Hematopoietic multipotent progenitor cell treated with erythropoietin and hydrocortisone succinate and interleukin-3 and kit ligand, for 6 days (in vitro differentiated cells): Measurements from ENCODE around the gene TNFSF13.

ENCODE experiments used
- DNase-seq: peaks from one replicate; pipeline ENCODE4 v3.0.0-alpha.2; 2015

The TNFSF13 gene

GRCh38 chr17:7558544-7559319 is at the start of gene TNFSF13:
Gene TNFSF13, plus strand, starts transcription at chr17:7558750. Its CDS starts 290 bp downstream, at chr17:7559040.
- peak; percentile 78 for DNase-seq

GRCh38 chr17:7508846-7509245 is 49.7 kb upstream of the TNFSF13 start:
- DNase-seq, result no peak

- DNase-seq, result no peak
These were observed 48.6 kb upstream of the TNFSF13 start for GRCh38 chr17:7509937-7510336.

- no peak for DNase-seq
These were observed 47.4 kb upstream of the TNFSF13 start for GRCh38 chr17:7511108-7511507.

- no peak for DNase-seq
These were observed 46.4 kb upstream of the TNFSF13 start for GRCh38 chr17:7512105-7512504.

- DNase-seq, result no peak
These were observed 45.6 kb upstream of the TNFSF13 start for GRCh38 chr17:7512824-7513540.

- no peak for DNase-seq
These were observed 44.6 kb upstream of the TNFSF13 start for GRCh38 chr17:7513850-7514419.

GRCh38 chr17:7515911-7516610 is 42.5 kb upstream of the TNFSF13 start:
- peak; percentile 27 for DNase-seq

- DNase-seq, result peak; percentile 76
These were observed 35.5 kb upstream of the TNFSF13 start for GRCh38 chr17:7523033-7523432.

- no peak for DNase-seq
These were observed 29.7 kb upstream of the TNFSF13 start for GRCh38 chr17:7528842-7529241.

GRCh38 chr17:7530023-7530900 is 28.3 kb upstream of the TNFSF13 start:
- DNase-seq, result no peak

GRCh38 chr17:7538050-7538449 is 20.5 kb upstream of the TNFSF13 start:
- no peak for DNase-seq

- DNase-seq, result no peak
These were observed 19.5 kb upstream of the TNFSF13 start for GRCh38 chr17:7538891-7539545.

GRCh38 chr17:7541074-7541621 is 17.4 kb upstream of the TNFSF13 start:
- no peak for DNase-seq

- DNase-seq, result no peak
These were observed 13.6 kb upstream of the TNFSF13 start for GRCh38 chr17:7544911-7545310.

- DNase-seq, result peak; percentile 62
These were observed 9.8 kb upstream of the TNFSF13 start, which contains the start of gene TNFSF12 for GRCh38 chr17:7548585-7549400. Gene TNFSF12, plus strand, starts transcription at chr17:7549058. Its CDS starts 96 bp downstream, at chr17:7549154.

- no peak for DNase-seq
These were observed 9.0 kb upstream of the TNFSF13 start for GRCh38 chr17:7549401-7550055.

GRCh38 chr17:7550344-7550743 is 8.2 kb upstream of the TNFSF13 start:
- no peak for DNase-seq

- DNase-seq, result no peak
These were observed 7.2 kb upstream of the TNFSF13 start for GRCh38 chr17:7551396-7551795.

- DNase-seq, result peak; percentile 64
These were observed 5.9 kb upstream of the TNFSF13 start for GRCh38 chr17:7552621-7553051.
